HG02571 (cell line): ENCODE results near the gene JAKMIP1.

Experiments
- ATAC-seq: cut with Tn5 transposase; IDR thresholded peaks from one replicate; pipeline ENCODE4 v1.9.1; 2021; ENCODE audit warnings: mild to moderate bottlenecking, moderate library complexity; ENCODE audit not compliant: unreplicated experiment

Gene JAKMIP1

DNA sequence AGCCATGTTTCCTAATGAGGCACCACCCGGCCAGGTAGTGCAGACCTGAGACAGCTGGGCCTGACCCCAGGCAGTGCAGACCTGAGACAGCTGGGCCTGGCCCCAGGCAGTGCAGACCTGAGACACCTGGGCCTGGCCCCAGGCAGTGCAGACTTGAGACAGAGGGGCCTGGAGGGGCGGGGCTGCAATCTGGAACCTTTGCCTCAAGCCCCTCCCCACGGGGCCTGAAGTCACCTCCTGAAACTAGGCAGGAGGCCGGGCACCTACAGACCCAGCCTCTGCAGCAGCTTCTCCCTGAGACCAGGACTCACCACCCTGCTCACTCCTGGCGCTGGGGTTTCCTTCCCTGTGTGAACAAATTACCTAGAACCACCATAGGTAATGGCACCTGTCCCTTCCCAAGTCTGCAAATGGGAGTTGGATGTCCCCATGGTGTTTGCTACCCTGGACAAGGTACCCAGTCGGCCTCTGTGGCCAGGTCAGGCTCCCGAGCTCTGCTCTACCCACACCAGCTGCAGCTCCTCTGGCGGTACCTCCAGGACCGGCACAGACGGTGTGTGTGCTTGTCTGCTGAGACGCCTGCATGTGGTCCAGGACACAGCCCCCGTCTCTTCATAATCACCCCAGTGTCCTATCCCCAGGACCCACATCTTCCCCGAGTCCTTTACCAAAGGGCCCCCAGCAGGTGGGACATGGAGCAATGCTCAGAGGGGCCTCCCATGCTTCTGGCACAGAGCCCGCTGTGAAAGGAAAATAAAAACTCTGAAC is 129.0 kb downstream of the JAKMIP1 start:
- ATAC-seq: no peak

- ATAC-seq: no peak
Measured at GRCh38 chr4:6069845-6070709, 130.3 kb downstream of the JAKMIP1 start.

GRCh38 chr4:6068986-6069385 is 131.4 kb downstream of the JAKMIP1 start:
- ATAC-seq: no peak

DNA sequence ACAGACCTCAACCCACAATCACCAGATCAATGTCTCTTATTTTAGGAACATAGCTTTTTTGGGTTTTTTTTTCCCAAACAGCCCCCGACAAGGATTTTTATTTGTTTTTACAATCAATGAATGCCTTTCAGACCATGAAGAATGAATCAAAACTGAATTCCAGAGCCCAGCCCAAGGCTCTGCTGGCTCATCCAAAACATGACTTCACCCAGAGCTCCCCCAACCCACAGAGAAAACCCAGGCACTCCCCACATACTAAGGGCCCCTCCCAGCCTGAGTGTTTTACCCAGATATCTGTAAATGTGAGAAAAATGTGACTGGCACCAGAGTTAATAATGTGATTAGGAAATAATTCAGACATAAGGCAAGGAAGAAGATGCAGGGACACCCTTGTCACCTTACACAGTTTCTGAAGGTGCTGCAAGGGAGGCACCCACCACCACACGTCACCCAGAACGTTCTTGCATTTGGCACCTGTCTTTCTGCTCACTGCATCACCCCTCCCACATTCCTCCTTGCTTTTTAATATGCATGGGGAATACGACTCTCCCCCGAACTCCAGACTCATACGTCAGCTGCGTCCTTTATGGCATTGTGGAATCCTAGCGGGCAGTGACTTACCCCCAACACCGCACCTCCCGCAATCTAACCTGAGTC is 134.3 kb downstream of the JAKMIP1 start:
- ATAC-seq: no peak

DNA sequence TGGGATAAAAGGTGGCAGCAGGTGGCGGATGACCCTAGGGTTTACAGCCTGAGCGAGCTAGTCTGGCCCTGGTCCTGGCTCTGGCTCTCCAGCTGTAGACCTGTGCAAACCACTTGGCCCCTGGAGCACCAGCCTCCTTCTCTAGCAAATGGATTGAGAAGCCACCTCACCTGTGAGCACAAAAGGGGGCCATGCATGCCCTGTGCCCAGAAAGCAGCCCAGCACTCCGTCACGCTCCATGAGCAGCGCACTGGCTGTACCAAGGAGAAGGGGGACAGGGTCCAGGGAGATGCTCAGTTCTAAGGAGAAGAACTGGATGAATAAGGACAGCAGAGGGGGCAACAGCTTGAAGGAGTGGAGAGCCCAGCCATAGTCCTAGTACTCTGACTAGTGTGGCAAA is 135.2 kb downstream of the JAKMIP1 start:
- ATAC-seq: no peak

GRCh38 chr4:6064383-6064782 is 136.0 kb downstream of the JAKMIP1 start:
- ATAC-seq: no peak

- no peak for ATAC-seq
Measured at GRCh38 chr4:6063684-6064083, 136.7 kb downstream of the JAKMIP1 start.

GRCh38 chr4:6062133-6062532 is 138.2 kb downstream of the JAKMIP1 start:
- ATAC-seq: no peak

DNA sequence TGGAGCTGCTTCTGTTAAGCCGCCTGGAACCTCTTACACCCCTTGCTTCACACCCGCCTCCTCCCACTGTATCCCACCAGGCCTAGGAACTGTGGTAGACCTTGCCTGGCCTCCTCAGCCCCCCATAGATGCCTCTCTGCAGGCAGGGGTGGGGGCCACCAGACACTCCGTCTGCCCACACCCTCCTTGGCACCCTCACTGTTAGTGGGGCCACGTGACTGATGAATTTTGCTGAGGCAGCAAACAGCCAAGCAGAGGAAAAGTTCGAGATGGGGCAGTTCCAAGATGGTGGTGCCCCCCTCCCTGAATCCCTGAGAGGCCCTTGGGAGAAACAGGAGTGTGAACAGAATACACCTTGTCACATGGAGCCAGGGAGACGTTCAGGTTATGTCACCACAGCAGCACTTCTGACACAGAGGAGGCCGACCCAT is 141.0 kb downstream of the JAKMIP1 start:
- no peak for ATAC-seq

- ATAC-seq: no peak
Measured at GRCh38 chr4:6058531-6059374, 141.6 kb downstream of the JAKMIP1 start.

DNA sequence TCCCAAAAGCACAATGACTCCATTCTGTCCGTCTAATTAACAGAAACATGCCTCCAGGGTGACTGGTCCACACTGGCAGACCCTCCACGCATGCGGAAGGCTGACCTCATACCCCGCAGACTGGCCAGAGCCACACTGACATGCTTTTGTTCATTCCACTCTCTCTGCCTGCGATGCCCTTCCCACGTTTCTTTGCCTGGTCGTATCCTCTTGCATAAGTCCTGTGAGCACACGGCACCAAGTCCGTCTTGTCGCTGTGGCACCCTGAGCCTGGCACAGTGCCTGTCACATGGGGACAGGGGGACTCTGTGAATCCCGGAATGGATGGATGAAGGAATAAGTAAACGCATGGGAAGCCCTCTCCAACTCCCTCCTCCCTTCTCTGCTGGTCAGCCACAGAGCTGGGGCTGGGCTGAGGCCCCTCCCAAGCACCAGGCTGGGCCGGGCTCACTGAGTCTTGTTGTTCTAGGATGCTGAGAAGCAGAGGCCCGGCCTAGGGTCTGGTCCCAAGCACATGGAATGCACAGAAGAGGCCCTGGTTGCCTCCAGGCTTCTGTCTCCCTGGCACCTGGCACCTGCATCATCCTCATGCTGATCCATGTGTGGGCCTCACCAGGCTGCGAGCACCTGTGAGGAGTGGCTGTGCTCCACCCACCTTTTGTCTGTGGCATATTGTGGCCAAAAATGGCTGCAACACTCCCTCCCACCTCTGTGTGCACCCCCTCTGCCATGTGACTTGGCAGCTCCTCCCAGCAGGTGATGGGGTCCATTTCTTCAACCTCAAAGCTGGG is 143.2 kb downstream of the JAKMIP1 start:
- ATAC-seq: no peak

DNA sequence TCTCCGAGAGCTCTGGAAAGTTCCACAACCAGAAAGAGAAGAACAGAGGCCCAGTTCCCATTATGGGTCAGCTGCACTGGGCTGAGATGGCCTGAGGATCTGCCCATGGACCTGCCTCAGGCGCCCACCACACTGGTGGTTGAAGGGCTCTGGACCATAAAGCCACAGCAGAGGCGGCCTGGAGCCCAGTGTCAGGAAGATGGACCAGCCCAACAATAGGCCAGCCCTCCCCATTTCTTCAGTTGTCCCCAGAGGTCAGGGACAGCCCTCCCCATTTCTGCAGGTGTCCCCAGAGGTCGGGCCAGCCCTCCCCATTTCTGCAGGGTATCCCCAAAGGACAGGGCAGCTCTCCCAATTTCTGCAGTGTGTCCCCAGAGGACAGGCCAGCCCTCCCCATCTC is 144.9 kb downstream of the JAKMIP1 start:
- no peak for ATAC-seq

DNA sequence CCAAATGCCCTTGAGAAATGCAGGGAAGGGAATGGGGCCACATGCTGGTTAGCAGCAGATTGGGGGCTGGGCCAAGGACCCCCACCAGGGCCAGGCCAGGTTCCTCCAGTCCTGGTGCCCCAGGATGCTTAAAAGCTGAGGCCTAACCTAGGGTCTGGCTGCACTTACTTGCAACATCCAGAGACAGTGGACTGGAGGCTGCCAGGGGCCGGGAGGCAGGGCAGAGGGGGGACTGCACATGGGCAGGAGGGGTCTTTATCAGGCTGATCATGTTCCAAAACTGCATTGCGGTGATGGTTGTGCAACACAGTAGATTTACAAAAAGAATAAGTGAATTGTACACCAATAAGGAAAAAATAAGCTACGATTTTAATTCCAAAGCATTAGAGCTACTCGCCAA is 145.3 kb downstream of the JAKMIP1 start:
- no peak for ATAC-seq

DNA sequence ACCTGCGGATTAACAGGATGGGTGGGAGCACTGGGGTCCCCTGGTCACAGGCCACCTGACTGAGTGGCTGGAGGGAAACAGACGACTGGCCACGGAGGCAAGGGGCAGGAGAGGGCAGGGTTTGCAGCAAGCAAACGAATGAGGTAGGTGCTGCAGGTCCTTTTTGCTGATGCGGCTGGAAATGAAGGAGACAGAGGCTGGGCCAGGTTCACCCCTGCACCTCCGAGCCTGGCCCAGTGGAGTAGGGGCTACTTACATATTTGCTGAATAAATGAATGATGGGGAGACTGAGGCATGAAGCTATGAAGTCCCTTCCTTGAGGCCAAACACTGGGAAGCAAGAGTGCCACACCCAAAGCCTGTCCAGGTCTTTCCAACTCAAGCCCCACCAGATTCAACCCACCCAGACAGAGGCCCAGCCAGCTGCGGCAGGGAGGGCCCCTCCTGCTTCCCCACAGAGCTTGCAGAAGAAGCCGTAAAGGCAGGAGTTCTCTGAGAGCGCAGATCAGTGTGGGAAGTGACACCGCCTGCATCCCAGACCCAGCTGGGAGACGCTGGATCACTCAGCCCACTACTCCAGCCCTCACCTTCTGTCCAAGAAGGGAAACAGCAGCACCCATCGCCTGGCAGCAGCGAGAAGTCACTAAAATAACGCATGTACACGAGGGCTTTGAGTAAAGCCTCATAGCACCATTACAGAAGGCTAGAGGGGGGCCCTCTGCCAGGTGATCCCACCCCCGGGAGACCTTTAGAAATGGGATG is 146.0 kb downstream of the JAKMIP1 start:
- ATAC-seq: no peak

GRCh38 chr4:6052679-6053078 is 147.7 kb downstream of the JAKMIP1 start:
- ATAC-seq: no peak

DNA sequence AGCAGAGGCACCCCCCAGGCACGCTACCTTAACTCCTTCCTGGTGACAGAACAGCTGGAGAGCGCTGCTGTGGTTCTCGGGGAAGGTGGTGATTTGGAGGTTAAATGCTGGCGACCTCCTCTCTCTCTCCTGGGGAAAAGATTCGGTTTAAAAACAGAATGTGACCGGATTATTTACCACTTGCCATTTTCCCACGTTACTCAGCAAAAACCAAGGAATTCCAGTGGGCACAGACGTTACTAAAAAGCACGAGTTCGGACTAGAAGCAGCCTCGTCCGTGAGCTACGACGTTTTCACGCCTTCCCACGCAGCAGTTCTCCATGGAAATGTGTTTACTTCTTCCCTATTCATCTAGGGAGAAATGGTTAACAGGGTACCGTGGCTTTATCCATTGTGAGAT is 149.8 kb downstream of the JAKMIP1 start:
- no peak for ATAC-seq

- no peak for ATAC-seq
Measured at GRCh38 chr4:6049985-6050384, 150.4 kb downstream of the JAKMIP1 start.

GRCh38 chr4:6049278-6049677 is 151.1 kb downstream of the JAKMIP1 start:
- no peak for ATAC-seq

GRCh38 chr4:6048537-6048936 is 151.8 kb downstream of the JAKMIP1 start:
- no peak for ATAC-seq
